HG03097 (cell line): ENCODE measurements around the gene TRERF1.

Experiments used
- ATAC-seq: cut with Tn5 transposase; IDR thresholded peaks from one replicate; pipeline ENCODE4 v1.9.1; 2021; ENCODE audit not compliant: unreplicated experiment, low FRiP score

Gene TRERF1

DNA sequence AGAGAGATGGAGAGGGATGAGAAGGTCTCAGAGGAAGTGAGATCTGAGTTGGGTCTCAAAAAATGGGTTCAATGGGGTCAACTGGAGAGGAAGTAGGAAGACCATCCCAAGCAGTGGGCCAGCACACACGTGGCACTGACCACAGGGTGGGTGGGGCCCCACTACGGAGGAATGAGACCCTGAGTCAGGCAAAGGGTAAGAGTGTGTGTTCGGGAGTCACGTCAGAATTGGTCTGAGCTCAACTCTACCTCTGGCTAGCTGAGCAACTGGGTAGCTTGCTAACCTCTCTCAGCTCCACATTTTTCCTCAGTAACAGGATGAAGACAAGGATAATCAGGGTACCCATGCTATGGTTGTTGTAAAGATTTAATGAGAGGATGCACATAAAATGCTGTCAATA lies 79.0 kb downstream of the TRERF1 start:
- ATAC-seq = no peak

DNA sequence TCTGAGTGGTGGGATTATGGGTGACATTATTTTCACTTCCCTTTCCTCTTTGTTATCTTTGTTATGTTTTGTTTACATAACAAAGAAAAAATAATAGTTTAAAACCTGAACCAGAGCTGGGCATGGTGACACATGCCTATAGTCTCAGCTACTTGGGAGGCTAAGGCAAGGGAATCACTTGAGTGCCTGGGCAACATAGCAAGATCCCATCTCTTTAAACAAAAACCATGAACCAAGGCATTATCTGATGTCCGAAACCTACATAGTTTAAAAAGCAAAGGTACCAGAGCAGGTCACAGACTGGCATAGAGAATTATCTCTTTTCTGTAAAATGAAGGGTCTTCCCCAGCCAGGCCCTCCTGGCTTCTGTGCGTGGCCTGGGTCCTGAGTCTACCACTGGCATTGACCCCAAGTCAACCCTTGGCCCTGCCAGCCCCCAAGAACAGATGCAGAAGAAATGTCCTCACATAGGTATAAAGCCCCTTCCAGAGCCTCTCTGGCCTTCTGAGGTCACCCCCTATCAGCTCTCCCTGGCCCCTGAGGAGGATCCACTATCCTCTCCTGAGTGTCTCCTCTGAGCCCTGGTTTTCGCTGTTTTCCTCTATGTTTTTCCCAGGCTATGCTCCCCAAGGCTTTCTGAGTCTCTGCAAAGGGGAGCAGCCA lies 81.3 kb downstream of the TRERF1 start:
- ATAC-seq = no peak

DNA sequence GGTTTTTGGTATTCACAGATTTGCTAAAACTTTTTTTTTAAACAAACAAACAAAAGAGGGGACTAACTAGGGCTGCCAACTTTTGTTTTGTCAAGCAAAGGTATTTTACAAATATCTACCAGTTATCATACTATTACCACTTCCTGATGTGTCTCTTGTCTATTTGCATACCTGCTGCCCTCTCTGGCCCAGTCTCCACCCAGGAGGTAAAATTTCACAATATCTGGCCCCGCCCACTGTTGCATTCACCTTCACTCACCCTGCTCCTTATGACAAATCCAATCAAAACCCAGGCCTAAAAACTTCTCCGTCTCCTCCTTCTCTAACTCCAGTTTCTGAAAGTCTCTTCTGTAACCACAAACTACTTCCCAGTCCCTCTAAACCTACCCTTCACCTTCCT lies 82.2 kb downstream of the TRERF1 start:
- no peak for ATAC-seq

DNA sequence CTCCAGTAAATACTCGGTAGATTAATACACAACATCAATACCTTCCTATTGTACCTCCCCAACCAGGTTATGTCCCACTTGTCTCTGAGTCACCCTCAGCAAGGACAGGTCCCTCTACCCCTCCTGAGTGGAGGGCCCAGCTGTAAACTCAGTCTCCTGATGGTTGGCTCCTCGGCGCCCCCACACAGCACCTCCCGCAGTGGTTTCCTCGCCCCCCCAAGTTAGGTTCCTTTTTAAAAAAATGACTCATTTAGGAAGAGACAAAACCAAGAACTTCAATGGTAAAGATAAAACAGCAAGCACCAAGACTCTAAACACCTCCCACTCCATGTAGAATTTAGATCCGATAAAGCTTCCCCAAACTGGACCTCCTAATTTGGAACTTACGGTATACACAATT lies 83.5 kb downstream of the TRERF1 start:
- ATAC-seq = no peak

DNA sequence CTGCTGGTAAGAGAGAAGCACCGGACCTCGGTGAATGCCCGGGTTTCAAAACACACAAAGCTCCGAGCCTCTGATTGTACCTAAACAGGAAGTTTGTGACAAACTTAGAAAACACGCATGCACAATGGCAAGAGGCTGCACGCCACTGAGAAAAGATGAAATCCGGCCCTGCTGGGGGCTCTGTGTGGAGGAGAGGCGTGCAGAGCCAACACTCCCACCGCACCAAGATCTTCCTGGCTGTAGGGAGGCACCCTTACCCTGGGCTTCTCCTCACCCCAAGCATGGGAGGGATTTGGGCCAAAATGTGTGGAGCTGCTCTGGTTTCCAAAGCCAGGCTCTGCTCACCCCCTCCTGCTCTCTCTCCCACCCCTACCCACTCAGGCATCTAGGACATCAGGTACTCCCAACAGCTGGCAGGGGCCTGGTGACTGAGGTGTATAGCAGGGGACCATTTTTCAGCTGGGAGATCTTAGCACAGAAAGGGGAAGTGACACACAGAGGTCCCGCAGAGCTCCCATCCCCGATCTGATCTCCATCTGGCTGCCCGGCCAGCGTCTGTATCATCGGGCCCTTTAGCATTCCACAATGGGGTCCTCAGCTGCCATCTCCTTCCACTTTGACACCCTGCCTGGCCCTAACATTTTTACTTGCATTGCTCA lies 84.2 kb downstream of the TRERF1 start:
- ATAC-seq = no peak

DNA sequence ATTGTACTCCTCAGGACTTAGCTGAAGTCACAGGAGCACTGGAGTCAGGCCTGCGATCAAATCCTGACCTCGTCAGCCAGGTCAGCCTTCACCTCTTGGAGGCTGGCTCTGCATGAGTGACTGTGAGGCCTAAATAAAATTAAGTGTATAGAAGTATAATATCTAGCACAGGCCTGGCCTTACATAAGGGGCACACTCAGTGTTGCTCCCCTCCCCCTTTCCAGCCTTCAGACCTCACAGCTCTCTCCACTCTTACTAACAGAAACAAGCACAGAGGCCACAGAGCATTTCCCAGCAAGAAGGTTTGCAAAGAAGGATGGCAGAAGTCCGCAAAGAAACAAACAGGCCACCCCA lies 84.8 kb downstream of the TRERF1 start:
- ATAC-seq = no peak

DNA sequence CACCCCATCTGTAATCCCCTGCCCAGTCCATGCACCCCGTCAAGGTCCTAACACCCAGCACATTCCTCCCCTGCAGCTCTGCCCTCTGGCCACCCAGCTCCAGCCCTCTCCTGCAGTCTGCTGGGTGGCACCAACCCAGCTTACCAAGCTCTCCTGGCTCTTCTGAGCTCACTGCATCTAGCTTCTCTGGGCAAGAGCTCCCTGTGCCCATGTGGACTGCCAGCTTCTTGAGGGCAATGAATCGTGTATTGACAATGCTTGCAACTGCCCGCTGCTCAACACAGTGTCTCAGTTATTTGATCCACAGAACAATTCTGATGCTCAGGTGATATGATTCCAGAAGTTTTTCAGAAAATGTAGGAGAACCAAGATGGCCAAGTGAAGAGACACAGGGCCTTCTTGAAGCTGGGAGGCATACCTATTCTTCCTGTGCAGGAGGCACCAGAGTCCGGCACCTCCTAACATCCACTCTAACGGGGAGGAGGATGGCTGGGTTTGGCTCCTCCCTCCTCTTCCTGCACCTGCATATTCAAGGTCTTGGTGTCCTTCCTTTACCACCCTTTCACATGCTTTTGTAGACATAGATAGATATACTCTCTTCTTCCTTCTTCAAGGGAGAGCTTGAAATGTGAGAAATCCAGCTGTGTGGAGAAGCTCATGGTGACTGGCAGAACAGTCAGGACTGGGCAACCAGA lies 85.6 kb downstream of the TRERF1 start:
- no peak for ATAC-seq

DNA sequence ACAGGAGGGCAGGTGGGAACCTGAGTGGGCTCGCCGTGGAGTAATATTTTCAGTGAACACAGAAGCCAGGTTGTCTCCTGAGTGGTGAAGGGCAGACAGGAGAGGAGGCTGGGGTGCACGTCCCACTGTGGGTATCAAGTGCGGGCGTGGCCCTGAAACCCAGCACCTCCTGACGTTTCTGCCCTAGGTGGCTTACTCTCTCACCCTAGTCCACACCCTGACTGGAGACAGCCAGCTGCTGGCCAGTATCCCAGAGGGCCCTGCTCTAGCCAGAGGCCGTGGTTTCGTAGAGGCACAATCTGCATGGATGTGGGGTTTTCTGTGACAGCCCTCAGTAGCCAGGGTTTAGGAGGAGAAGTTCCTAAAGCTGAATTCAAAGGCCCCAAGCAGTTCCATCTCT lies 86.7 kb downstream of the TRERF1 start:
- ATAC-seq = no peak

DNA sequence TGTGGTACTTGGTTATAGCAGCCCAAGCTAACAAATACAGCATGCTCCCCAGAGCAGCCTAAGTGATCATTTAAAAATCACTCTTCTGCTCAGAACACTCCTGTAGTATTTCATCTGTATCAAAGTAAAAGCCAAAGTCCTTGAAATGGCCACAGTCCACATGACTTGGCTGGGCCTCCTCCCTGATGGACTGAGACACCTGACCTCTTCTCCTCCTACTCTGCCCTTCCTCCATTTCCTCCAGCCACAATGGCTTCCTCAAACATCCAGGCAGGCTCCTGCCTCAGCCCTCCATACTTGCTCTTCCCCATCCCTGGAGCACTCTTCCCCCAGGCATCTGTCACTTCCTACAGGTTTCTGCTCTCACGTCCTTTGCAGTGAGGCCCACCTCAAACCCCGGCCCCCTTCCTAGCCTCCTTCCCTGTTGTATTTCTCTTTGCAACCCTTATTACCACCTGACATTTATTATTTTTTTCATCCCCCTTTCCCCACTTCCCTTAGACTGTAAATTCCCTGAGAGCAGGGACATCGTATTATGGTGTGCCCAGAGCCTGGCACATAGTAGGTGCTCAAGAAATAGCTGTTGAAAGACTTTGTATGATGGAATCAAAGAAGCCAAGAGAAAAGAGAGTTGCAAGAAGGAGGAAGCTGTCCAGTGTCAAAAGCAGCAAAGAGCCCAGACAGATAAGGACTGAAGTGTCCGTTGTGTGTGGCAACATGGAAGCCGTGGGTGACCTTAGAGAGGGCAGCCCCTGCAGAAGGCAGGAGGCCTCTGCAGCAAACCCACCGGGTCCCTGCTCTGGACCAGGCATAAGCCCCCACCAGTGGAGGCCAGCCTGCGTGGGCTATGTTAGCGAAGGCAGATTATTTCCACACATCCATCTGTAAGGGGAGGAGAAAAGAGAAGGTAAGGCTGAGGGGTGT lies 87.5 kb downstream of the TRERF1 start:
- no peak for ATAC-seq

DNA sequence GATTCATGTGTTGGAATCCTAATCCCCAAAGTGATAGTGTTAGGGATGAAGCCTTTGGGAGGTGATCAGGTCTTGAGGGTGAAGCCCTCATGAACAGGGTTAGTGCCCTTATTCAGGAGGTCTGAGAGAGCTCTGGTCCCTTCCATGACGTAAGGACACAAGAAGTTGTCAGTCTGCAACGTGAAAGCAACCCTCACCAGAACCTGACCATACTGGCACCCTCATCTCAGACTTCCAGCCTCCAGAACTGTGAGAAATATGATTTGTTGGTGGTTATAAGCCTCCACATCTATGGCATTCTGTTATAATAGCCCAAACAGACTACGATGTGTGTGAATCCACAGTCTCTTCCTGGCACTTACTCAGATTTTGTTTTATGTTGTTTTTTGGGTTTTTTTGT lies 90.7 kb downstream of the TRERF1 start:
- no peak for ATAC-seq

DNA sequence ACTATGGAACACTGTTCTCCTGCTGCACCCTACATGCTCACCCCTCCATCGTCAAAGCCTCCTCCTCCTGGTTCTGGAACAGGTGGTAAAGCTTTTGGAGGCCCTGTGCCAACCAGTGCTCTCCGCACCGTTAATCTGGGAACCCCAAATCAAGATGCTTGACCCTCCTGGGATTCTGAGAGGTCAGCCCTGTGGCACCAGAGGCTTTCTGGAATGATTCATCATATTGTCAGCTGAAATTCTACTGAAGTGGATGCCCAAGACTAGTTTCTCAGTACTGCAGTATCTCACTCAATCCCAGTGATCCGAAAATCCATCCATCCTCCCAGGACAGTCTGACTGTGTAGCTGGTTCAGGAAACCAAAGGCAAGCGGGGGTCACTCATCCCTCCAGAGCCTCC lies 92.7 kb downstream of the TRERF1 start:
- no peak for ATAC-seq

DNA sequence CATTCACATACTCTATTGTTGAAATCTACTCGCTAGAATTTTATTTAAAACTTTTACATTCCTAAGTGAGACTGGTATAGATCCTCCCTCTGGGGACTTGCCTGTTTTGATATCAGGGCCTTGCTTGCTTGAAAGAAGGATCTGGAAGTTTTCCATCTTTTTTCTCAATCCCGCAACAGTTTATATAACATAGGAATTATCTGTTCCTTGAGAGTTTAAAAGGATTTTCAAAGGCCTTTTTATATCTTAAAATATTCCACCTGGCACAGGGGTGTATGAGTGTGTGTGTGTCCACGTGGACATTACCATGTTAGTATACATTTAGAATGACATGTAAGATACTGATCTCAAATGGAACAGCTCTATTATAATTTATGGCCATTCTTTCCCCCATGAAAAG lies 96.3 kb downstream of the TRERF1 start:
- no peak for ATAC-seq

DNA sequence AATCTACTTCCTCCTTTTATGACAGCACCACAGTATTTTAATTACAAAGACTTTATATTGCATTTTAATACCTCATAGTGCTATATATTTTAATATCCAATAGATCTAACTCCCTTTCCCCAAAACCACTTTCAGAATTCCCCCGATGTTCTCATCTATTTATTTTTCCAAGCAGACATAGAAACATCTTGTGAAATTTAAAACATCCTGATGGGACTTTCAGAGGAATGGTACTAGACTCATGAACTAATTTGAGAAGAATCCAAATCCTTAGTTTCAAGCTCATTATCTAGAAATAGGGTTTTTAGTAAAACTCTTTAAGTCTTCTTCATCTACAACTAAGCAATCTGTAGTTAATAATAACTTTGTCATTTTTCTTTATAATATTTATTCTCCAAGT lies 97.0 kb downstream of the TRERF1 start:
- ATAC-seq = no peak

DNA sequence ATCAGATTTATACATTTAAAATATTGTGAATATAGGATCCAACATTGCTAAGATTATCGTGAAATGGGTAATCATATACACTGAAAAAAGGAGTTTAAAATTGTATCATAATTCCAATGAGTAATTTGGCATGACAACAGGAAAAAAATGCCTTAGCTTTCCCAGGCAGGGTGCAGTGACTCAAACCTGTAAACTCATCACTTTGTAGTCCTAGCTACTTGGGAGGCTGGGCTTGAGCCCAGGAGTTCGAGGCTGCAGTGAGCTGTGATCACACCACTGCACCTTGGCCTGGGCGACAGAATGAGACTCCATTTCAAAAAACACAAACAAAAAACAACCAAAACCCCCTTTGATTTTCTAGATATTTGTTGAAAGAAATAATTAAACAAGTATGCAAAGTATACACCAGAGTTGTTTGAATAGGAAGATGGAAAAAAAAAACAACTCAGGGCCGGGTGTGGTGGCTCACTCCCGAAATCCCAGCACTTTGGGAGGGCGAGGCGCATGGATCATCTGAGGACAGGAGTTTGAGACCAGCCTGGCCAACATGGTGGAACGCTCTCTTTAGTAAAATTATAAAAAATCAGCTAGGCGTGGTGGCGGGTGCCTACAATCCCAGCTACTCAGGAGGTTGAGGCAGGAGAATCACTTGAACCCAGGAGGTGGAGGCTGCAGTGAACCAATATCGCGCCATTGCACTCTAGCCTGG lies 98.7 kb downstream of the TRERF1 start:
- ATAC-seq = no peak

DNA sequence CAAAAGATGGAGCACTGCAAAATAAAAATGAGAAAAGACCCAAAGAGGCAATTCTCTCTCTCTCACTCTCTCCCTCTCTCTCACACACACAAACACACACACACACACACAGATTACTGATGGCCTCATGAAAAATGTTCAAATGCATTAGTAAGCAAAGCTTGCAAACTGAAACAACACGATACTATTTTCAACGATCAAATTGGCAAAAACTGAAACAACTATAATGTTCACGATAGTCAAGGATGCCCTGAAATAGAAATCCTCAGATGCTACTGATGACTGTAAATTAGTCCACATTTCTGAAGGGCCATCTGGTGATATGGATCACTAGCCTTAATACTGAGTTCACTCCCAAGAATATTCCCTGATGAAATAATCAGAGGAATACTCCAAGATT lies 100.8 kb downstream of the TRERF1 start:
- no peak for ATAC-seq

DNA sequence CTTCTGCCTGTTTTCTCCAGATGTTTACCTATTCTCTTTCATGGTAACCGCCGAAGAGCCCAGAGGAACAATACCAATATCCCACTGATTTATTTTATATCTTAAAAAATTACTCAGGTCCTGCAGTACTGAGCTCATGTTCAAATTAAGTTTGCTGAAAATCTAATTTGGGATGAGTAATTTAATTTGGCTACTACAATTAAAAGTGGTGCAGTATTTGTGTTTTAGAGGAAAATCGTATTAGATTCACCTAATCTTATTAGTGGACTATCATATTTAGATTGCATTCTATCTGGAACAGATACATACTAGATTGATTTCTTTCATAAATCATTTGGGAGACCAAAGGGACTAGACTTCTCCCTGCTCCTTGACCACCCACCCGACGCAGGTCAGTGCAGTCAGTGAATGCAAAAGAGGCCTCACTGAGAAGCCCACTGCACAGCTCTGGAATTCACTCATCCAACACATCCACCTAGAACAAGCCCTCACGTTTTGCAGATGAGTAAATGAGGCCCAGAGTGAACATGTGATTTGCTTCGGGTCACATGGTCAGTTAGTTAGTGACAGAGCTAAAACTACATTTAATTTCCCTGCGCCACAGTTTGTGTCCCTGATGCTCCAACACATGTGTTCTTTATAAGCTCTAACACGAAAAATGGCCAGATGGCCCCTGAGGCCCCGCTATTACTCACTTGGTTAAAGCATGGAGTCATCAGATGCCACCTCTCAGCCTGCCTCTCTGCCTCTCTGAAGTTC lies 101.8 kb downstream of the TRERF1 start:
- no peak for ATAC-seq

DNA sequence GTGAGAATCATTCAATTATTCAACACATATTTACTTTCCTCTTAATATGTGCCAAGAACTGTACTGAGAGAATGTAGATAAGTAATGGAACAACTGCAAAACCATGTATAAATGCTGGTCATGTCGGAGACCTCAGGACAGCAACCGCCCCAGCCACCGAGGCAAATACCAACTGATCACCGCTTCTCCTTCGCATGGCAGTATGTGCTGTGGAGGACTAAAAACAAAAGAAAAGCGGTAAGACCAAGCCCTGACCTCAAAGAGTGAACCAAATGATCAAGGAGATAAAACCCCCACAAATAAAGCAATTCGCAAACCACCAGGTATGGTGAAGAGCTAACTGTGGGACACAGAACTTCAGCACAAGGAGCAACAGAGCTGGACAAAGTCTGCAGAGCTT lies 104.3 kb downstream of the TRERF1 start:
- ATAC-seq = no peak

DNA sequence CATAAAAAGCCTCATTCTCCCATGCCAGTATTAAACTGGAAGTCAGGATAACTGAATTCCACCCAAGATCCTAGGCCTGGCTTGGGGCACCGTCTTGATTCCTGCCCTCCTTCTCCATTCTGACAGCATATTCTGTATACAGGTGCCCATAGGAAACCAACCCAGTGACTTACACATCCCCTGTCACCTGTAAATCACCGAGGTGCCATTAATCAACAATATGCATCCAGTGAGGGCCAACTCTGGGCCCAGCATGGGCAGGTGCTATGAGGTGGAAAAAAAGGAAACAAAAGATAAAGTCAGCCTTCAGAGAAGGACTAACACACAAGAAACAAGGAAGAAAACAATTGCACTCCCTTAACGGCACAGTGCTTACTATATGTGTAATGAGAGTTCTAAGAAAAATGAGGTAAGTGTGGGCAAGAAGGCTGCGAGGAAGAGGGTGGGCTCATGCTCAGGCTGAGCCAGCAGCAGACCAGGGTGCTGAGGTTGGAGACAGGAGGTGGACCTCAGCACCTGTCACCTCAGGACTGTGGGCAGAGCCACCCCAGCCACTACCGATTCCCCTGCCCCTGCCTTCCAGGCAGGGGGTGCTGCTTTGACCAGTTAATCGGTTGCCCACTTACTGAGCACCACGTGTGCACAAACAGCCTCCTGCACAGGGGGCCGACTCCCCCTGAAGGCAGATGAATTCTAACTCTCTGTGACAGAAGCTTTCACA lies 105.9 kb downstream of the TRERF1 start:
- no peak for ATAC-seq

DNA sequence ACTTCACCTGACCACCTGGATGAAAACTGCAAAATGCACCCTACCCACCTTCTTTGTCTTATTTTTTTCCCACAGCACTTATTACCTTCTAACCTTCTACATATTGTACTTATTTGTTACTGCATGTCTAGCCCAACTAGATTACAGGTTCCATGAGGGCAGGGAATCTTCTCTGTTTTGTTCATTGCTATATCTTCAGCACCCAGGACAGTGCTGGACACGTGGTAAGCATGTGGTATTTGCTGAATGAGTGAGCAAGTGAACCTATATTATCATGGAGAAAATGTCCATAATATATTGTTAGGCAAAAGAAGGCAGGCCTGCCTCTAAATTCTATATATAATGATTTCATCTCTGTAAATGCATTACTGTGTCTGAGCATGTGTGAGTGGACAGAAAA lies 107.0 kb downstream of the TRERF1 start:
- ATAC-seq = no peak
